Measurements from ENCODE around the gene PLA2G4E.
A peak's percentile ranks its signal among the peaks of the same experiment; 100 is the strongest.

Gene PLA2G4E

DNA sequence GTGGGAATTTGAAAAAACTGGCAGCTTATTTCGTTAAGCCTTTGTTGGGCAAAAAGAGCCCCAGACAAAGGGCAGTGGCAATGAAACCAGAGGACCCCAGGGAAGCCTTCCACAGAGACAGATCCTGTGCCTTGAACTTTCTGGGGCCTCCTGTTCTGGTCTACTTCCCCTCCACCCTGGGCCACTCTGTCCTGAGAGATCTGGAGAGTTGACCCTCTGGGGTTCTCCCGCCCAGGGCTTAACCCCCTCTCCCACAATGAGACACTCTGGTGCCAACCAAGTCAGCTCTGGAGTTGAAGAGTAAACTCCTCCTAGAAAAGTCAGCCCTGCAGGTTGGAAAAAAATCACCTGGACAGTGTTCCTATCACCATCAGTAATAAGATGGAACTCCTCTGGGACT is 69.3 kb downstream of the PLA2G4E start:
- no peak for DNase-seq

DNA sequence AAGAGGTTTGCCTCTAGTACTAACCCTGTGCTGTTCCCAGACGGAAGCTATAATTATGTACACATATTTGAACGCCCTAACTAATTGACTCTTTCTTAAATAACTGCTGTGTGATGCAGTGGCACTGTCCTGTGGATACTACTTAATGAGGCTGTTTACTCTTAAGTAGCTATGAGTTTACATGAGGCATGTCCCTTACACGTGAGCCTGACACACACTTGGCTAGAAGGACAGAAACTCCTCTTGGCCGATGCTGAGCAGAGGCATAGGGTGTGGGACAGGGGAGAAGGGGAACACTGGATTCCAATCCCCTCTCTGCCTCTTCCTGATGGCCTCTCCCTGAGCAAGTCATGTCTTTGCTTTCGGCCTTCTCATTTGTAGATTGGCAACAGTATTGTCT is 70.4 kb downstream of the PLA2G4E start:
- peak in 2 of 3 experiments; percentile 6 to 38 for DNase-seq

DNA sequence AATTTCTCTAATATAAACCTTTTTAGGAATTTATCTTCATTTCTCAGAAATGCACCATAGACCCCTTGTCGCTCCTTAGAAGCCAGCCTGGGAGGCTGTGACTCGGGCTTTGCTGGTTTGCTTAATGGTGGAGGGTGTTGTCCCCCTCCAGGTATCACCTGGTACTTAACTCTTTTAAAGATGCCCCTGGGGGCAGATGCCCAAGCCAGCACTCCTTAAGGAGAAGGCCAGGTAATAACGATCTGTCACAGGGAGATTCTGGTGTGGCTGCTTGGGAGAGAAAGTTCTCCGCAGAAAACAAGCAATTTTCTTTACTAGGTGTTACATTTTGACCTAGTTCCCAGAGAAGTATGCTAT is 70.7 kb downstream of the PLA2G4E start:
- DNase-seq = no peak

DNA sequence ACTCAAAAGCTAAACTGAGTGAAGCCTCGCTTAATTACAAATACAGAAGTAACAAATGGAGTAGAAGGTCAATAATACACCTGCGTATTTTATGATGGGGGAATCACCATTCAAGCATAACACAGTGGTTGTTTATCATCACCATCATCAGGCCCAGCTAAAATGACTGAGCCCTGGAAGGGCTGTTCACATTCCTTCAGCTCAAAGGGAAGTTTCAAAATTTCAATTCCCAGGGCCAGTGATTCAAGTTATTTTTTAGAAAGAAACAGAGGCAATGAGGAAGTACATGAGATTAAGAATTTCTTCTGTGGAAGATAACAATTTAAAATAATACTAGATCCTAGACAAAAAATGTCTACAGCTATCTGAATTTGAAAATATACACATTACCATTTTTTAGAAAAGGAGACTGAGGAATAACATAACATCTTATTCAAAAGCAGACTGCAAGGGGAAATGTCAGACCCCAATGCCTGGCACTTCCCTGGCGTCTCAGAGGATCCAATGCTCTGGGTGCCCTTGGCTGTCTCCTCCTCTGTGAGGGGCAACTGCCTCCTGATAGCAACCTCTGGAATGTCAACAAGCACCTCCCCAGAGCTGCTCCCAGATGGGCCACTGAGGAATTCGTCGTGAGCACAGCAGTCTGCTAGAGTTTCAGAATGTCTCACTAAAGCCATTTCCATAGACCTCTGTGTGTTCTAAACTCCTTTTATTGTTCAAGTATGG is 71.3 kb downstream of the PLA2G4E start:
- no peak for DNase-seq

DNA sequence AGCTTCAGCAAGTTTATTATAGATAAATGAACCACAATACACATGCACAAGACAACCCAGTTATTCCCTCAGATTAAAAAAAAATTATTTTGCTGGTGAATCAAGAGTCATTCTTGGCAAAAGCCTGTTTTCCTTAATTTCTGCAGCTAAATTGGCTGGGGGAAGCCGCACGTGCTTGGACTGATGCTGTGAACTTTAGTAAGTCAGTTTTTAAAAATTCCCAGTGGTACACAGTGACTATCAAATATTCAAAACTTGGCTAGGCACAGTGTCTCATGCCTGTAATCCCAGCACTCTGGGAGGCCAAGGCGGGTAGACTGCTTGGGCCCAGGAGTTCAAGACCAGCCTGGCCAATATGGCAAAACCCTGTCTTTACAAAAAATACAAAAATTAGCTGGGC is 72.4 kb downstream of the PLA2G4E start:
- DNase-seq = no peak

DNA sequence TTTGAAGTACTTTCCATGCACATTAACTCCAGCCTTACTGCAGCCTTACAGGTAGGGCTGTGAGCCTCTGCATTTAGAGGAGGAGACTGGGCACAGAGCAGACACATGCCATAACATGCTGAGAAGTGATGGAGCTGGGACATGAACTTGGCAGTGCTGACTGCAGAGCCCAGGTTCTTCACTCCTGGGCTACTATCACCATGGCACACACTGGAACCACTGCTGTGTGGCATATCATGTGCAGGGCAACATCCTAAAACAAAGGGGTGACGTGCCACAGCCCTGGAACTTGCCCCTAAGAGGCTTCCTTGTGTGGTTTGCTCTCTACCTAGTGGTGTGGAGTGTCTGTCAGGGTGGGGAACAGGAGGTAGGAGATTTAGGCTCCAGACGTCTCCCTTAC is 73.9 kb downstream of the PLA2G4E start:
- no peak for DNase-seq

DNA sequence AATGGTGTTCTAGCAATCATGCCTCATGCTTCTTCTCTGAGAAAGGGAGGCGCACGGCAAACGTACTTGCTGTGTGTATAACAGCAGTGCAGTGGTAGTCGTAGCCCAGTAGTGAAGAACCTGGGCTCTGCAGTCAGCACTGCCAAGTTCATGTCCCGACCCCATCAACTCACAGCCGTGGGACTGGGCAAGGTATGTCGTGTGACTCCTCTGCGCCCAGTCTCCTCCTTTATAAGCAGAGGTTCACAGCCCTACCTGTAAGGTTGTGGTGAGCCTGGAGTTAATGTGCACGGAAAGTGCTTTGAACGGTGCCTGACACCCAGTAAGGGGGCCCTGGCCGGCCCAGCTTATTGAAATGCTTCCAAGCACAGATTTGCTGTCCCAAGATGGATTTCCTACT is 75.1 kb downstream of the PLA2G4E start:
- no peak for DNase-seq

DNA sequence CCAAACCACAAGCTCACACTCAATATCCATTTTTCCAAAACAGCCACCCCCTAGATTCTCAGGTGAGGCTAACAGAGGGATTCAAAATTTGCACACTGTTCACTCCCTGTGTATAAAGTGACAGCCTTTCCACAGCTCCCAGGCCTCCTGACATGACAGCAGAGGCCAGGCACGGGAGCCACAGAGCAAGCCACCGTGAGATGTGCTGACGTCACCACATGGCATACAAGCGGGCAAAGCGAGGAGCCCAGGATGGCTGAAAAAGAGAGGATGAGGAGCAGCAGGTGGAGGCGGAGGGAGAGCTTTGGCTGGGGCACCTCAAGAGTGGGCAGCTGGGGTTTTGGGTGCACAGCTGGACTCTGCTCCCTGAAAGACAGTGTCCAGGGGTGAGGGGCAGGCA is 75.6 kb downstream of the PLA2G4E start:
- no peak for DNase-seq

DNA sequence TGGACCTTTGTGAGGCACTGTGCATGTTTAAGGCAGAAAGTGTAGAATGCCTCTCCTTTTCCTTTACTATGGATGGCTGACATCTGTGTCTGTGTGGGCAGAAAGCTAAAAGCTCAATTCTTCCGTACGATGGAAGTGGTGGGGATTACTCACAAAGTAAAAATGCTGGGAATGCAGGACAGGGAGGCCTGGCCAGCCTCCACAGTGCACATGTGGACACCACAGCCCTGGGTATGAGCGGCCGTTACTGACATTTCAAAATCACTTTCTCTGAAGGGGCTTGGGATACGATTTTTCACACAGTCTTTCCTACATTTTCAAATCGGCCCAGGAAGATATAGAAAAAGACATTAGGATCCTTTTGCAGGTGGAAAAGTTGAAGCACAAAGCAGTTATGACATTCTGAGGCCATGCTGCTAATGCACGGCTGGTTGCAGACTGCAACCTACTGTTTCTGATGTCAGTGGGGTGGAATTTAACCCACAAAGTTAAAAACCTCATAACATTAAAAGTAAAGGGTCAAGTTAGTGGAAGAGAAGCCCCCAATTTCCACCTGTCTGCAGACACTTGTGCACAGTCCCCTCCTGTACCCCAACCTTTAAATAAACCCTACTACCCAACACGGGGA is 76.4 kb downstream of the PLA2G4E start:
- no peak for DNase-seq

DNA sequence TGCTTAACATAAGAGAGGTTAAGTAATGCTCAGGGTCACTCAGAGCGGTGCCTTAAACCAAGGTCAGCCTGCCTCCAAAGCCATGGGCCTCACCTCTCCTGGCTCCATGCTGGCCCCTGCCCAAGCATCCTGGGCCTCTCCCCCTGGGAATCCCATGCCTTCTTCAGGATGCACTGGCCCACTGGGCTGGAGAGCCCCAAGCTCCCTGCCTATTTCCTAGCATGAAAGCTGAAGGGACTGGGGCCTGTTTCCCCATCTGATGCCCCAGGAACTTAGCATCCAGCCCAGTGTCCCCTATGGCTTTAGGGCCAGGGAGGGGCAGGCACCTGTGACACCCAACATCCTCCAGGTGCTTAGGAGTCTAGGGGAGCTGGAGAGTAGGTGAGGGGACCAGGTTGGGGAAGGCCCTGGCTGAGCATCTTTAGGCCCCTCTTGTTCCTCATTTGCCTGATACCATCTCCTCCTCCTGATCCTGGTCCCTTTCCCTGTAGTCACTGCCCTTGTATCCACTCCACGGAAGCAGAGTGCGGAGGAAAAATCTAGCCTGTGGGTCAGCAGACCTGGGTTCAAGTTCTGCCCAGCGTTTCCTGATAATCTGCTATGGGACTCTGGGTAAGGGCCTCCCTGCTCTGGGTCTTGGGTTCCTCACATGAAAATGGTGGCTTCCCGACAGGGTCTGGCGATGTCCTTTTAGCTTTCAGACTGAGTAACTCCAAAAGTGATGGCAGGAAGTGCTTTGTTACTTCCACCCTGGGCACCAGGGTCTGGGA is 77.1 kb downstream of the PLA2G4E start:
- DNase-seq = no peak

DNA sequence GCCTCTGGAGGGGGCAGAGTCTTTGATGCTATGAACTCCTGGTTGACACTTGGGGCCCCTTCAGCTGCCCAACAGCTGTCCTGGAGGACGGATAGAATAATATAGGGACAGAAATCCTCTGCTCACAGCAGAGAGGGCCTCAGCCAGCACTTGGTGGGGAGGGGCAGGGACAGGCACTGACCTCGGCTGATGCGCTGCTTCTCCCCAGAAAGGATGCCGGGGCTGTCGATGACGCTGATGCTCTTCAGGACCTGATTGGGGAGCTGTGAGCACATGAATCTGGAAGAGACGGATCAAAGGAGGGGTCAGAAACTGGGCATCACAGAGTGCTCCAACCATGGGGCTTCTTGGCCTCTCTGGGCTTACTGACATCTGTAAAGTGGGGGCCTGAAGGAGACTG is 78.0 kb downstream of the PLA2G4E start:
- DNase-seq = no peak

DNA sequence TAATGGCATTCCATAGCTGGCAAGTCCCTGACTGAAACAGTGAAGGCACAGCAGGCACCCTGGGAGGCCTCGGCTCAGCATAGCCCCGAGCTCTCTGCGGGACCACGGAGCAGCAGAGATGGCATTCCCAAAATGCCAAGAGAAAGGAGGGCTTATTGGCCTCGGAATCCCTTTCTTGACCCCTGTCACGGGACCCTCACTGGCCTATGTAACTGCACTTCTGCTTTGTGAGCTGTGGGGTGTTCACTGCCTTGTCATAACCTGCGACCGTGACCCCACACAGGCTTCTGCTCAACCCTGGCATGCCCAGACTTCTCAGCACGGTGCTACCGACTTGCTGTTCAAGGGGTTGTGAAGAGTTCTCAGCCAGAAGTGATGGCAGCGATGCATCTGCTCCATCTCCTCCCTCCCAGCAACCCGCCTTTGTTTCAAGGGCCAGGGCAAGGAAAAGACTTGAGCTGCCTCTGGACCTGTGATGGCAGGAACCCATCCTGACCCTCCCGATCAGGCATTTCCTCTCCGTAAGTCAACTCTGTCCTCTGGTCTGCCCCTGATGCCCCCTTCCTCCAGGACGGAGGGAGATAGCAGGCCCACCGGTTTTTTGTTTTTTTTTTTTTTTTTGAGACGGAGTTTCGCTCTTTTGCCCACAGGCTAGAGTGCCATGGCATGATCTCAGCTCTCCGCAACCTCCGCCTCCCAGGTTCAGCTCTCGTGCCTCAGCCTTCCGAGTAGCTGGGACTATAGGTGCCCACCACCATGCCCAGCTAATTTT is 79.0 kb downstream of the PLA2G4E start:
- DNase-seq = no peak

DNA sequence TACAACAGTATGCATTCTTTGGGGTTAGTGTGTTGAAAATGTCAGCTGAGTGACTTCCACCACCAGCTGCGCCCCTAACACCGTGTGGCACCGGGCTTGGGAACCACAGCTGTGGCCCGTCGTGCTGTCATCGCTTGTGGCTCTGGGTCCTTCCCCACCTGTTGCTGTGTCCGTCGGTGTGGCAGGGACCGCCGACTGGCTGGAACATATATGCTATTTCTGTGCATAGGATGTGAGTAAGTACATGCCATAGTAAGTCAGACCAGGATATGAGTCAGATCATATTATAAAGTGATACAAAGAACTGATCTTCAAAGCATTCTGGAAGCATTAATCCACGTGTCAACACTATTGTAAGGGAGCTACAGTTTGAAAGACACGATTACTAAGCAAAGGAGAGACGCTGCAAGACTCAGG is 80.4 kb downstream of the PLA2G4E start:
- DNase-seq = no peak

DNA sequence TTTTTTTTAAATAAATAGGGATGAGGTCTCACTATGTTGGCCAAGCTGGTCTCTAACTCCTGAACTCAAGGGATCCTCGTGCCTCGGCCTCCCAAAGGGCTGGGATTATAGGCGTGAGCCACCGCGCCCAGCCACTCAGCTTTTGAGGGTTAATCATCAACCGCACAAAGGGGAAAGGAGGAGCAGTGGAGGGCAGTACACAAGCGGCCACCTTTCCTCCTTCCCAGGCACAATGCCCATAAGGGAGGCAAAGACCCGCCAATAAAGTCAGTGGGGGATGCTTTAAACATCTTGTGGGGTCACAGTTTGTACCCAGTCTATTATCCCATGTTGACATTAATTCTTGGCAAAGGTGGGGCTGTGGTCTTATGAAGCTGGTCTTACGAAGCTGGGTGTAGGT is 80.9 kb downstream of the PLA2G4E start:
- DNase-seq = no peak

DNA sequence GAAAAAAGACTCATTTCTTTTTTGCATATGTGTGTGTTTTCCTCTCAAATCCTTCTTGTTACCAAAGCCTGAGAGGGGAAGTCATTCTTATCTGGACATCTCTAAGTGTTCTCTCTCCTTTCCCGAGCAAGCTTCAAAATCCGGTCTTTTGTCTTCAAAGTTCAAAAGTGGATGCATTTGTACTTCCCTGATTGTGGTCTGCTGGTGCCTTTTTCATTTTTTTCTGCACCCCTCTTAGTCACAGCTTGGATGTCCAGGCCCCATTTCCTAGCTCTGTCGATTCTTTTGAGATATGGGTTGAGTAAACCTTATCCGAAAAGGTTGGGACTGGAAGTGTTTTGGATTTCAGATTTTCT is 83.3 kb downstream of the PLA2G4E start:
- no peak for DNase-seq

DNA sequence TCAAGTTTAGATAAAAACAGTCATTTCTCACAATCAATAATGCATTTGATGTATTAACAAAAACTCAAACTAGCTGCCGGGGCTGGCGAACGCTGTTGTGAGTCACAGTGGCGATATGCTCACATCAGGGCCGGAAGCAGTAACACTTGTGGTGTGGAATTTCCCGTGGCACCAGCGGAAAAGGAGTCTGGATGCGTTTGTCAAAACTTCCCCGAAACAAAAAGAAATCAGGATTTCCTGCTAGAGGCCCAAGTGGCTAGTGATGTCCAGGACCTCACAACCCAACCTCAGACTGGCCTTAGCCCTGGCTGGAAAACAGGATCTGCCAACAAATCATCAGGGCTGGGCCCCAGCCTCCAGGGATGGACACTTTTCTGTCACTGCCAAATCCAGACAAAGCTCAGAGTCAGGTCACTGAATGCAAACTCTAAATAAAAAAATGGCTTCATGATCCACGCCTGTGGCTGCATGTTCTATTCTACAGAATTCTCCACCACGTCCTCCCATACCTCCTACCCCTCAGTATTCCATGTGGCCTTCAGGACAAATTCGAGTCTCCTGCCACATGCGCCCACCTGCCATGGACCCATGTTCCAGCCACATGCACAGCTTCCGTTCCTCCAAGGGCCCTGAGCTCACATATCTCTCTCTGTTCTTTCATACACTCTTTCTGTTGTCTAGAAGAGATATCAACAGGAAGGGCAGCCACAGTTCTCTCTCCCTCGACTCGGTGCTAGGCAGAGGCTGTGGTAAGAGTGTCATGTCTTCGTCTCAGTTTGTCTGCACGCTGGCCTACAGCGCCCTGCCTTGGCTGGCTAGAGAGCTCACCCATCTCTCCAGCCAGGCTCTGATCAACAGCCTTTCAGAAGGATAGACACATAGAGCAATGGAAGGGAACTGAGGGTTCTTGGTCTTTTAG is 83.9 kb downstream of the PLA2G4E start:
- DNase-seq = no peak

DNA sequence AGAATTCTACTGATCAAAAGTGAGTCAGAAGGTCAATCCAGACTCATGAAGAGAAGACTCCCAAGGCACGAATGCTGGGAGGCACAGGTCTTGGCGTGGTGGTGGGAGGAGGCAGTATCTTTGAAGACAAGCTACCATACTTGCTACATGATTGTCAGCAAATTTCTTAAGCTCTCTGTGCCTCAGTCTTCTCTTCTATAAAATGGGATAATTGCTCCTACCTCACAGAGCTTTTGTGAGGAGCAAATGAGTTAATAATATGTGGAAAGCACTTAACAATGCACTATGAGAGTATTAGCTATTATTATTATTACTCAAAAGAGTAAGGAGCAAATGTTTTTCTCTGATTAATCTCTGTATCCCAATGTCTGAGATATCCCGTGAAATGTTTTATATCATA is 84.7 kb downstream of the PLA2G4E start:
- DNase-seq = no peak

DNA sequence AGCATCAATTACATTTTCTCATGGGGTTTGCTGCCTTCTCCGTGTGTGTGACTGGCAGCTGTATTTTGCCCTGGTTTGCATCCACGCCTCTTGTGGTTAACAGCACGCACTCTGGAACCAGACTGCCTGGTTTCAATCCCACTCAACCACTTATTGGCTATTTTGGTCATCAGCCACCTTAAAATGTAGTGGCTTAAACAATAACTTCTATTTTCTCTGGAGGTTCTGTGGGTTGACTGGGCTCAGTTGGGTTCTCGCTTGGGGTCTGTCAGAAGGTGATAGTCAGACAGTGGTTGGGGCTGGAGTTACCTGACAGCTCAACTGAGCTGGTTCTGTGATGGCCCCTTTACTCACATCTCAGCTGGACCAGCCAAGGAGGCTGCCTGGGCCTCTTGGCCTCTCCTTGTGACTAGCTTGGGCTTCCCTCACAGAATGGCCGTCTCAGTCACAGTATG is 85.2 kb downstream of the PLA2G4E start:
- no peak for DNase-seq

DNA sequence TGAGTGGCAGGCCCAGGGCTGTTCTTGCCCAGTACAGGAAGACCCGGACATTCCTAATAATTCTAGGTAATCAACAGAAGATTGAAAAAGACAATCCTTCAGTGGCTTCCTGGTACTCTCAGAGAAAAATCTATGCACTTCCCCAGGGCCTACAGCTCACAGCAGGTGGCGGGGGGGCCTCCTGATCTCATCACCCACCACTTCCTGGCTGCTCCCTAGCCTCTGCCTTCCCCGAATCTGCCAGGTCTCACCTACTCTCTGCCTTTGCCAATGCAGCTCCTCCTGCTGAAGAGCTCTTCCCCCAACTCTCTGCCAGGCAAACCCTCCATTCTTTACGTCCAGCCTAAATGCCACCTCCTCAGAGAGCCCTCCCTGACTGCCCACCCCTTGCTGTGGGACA is 86.0 kb downstream of the PLA2G4E start:
- DNase-seq = no peak

DNA sequence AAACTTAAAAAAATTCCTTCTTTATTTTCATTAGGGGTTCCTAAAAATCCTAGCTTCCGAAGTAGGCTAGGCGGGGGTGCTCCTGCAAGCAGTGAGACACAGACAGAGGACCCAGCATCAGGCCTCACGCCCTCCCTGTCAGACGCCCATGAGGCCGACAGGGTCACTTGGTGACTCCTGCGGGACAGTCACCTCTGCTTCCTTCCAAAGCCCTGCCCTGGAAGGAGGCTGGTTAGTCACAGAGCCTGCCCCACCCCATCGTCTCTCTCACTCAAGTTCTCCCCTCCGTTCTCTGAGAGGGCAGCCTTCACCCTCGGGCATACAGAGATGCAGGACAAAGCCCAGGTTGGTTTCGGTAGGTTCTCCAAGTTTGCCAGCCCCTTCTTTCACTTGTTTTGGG is 87.1 kb downstream of the PLA2G4E start:
- DNase-seq = no peak

DNA sequence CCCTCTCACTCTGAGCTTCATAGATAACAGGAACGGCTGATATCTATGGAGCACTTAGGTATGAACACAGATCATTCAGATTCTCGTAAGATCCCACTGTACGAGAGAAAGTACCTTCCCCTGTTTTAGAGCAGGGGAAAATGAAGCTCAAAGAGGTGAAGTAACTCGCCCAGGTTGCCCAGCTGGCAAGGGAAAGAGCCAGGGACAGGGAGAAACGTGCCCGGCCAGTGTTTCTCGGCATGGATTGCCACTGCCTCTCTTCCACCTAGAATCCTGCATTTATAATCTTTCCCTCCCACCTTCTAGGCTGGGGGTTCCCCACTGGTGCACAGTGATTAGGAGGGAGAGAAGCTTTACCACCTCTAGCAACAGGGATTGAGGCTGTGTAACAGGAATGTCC is 87.5 kb downstream of the PLA2G4E start:
- DNase-seq = no peak

DNA sequence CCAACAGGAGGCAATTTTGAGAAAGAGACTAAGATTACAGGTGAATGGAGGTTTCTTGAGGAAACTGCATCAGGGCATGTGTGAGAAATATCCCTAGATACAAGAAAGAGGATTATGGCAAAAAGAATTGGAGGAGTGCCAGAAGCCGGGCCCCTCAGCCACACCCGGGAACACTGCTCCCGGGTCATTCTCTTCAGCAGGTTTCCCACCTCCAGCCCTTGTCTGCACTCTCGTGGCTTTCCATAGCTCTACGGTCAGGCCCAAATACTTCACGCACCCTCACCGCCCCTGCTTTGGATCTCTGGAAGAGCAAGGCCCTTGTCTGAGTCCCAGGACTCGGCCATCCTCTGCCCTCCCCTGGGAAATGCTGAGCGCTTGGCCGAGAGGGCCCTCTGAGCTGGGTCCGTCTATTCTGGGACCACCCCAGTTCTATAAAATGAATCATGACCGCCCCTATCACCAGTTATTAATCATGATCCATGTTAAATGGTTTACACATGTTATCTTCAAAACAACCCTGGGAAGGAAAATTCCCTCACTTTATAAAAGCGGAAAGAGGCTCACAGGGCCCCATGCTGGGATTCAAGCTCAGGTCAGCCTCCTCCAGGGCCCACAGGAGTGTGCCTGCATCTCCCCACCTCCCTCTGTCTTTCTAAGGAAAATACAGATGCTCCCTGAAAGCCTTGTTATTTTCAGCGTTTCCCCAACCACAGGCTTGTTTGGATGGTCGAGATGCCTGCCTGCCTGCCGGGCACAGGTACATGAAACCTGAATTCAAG is 88.1 kb downstream of the PLA2G4E start:
- DNase-seq = no peak
